Common myeloid progenitor, CD34-positive (primary cell): ENCODE data around the gene SPDYE16.
"Not testable (repeated sequence)": the region's sequence is repeated elsewhere in the genome, so short reads cannot be mapped to it uniquely, and the experiment has no call there.

Source experiments
- CTCF ChIA-PET: fragments of 350-600 bp; sonication (Branson Sonifier 250); formaldehyde crosslinking; loops from one replicate; lab custom pipeline; 2021; ENCODE audit warnings: antibody characterized with exemption; lab: Charles Lee
- POLR2A ChIA-PET: fragments of 350-600 bp; sonication (Branson Sonifier 250); formaldehyde crosslinking; loops from one replicate; lab custom pipeline; 2021; ENCODE audit warnings: antibody characterized with exemption; lab: Charles Lee
- DNase-seq, 3 donors: peaks; one replicate each; pipeline versions ENCODE4 v3.0.0 to v3.0.0-alpha.2; 2013
- H3K27ac ChIP-seq, 2 experiments: 1 replicate in 1 of 2; 2 replicates in 1 of 2; pipeline ENCODE4 v1.7.0; 2013; ENCODE audit warnings: inconsistent platforms in 2 of 2, low read length in 2 of 2, mild to moderate bottlenecking in 2 of 2, low read depth in 1 of 2, moderate library complexity in 1 of 2; ENCODE audit not compliant: severe bottlenecking in 2 of 2, insufficient read depth in 1 of 2, poor library complexity in 1 of 2
- H3K27me3 ChIP-seq, 5 experiments: replicated peaks in 2 of 5; 1 replicate in 3 of 5; 2 replicates in 2 of 5; pipeline versions ENCODE4 v1.6.1 to v1.7.0; 2013; ENCODE audit warnings: low read length in 4 of 5, mild to moderate bottlenecking in 2 of 5, moderate library complexity in 2 of 5, inconsistent platforms in 1 of 5; ENCODE audit not compliant: insufficient read depth in 5 of 5, control insufficient read depth in 4 of 5
- H3K36me3 ChIP-seq, 4 experiments: 1 replicate in 2 of 4; 2 replicates in 2 of 4; pipeline versions ENCODE4 v1.6.1 to v1.7.0; 2013; ENCODE audit warnings: low read length in 3 of 4, control low read depth in 1 of 4, mild to moderate bottlenecking in 1 of 4; ENCODE audit not compliant: control insufficient read depth in 4 of 4, insufficient read depth in 4 of 4
- H3K4me1 ChIP-seq, 4 experiments: 1 replicate in 3 of 4; 2 replicates in 1 of 4; pipeline versions ENCODE4 v1.6.1 to v1.7.1; 2013; ENCODE audit warnings: low read length in 3 of 4, mild to moderate bottlenecking in 3 of 4, control low read depth in 1 of 4, inconsistent platforms in 1 of 4, moderate library complexity in 1 of 4; ENCODE audit not compliant: control insufficient read depth in 4 of 4, insufficient read depth in 4 of 4; ENCODE audit errors: control extremely low read depth in 1 of 4
- H3K4me3 ChIP-seq, 7 experiments: 1 replicate in 4 of 7; 2 replicates in 3 of 7; pipeline versions ENCODE4 v1.5.1 to v1.7.0; 2013; ENCODE audit warnings: mild to moderate bottlenecking in 7 of 7, low read length in 6 of 7, moderate library complexity in 6 of 7, inconsistent platforms in 2 of 7, low read depth in 2 of 7, control low read depth in 1 of 7; ENCODE audit not compliant: insufficient read depth in 4 of 7, control insufficient read depth in 1 of 7; ENCODE audit errors: extremely low read depth in 1 of 7
- H3K9me3 ChIP-seq, 5 experiments: 1 replicate in 4 of 5; 2 replicates in 1 of 5; pipeline versions ENCODE4 v1.6.1 to v1.7.1; 2013; ENCODE audit warnings: low read length in 4 of 5, mild to moderate bottlenecking in 2 of 5, inconsistent platforms in 1 of 5, low read depth in 1 of 5, moderate library complexity in 1 of 5; ENCODE audit not compliant: control insufficient read depth in 4 of 5, insufficient read depth in 2 of 5; ENCODE audit errors: control extremely low read depth in 1 of 5
- WGBS: methylation state at CpG from one replicate; pipeline ENCODE4 v1.1.5; 2013; ENCODE audit not compliant: insufficient coverage; 5-methylcytosine and 5-hydroxymethylcytosine counted together

Gene SPDYE16

GRCh38 chr7:76502836-76503235, 40.3 kb downstream of the SPDYE16 start:
- H3K4me1 ChIP-seq, H3K27ac ChIP-seq, H3K4me3 ChIP-seq, DNase-seq, CTCF ChIA-PET, H3K27me3 ChIP-seq, POLR2A ChIA-PET, H3K9me3 ChIP-seq: not testable (repeated sequence)
- 88% methylated on average over 6 of the region's 16 CpGs for WGBS
- H3K36me3 ChIP-seq = peaks cover 0 to 19% (median 7%) of the 10 kb centered on the region in 4 experiments

GRCh38 chr7:76502224-76502623, 40.9 kb downstream of the SPDYE16 start:
- DNase-seq, H3K27ac ChIP-seq, H3K4me1 ChIP-seq, H3K27me3 ChIP-seq, H3K9me3 ChIP-seq, CTCF ChIA-PET, POLR2A ChIA-PET, H3K4me3 ChIP-seq: not testable (repeated sequence)
- peaks cover 0 to 19% (median 7%) of the 10 kb centered on the region in 4 experiments for H3K36me3 ChIP-seq
- WGBS = 98% methylated on average over 5 of the region's 13 CpGs

GRCh38 chr7:76499924-76500241, 43.2 kb downstream of the SPDYE16 start:
- H3K27ac ChIP-seq, H3K4me1 ChIP-seq, H3K9me3 ChIP-seq, H3K36me3 ChIP-seq, DNase-seq, H3K4me3 ChIP-seq, H3K27me3 ChIP-seq, POLR2A ChIA-PET, CTCF ChIA-PET: not testable (repeated sequence)
- no CpG with 5 or more reads among the region's 19 CpGs for WGBS

- H3K9me3 ChIP-seq, CTCF ChIA-PET, H3K4me3 ChIP-seq, H3K27me3 ChIP-seq, H3K27ac ChIP-seq, H3K4me1 ChIP-seq, DNase-seq, H3K36me3 ChIP-seq, POLR2A ChIA-PET: not testable (repeated sequence)
- WGBS = no CpG with 5 or more reads among the region's 28 CpGs
Measured at GRCh38 chr7:76499201-76499923, 43.7 kb downstream of the SPDYE16 start.

GRCh38 chr7:76498583-76499200, 44.4 kb downstream of the SPDYE16 start:
- H3K9me3 ChIP-seq, H3K36me3 ChIP-seq, CTCF ChIA-PET, DNase-seq, H3K4me3 ChIP-seq, H3K4me1 ChIP-seq, H3K27ac ChIP-seq, POLR2A ChIA-PET, H3K27me3 ChIP-seq: not testable (repeated sequence)
- no CpG with 5 or more reads among the region's 10 CpGs for WGBS

- H3K27ac ChIP-seq, CTCF ChIA-PET, DNase-seq, H3K36me3 ChIP-seq, H3K4me1 ChIP-seq, H3K4me3 ChIP-seq, H3K27me3 ChIP-seq, H3K9me3 ChIP-seq, POLR2A ChIA-PET: not testable (repeated sequence)
- no CpG with 5 or more reads among the region's 27 CpGs for WGBS
Measured at GRCh38 chr7:76497918-76498582, 45.0 kb downstream of the SPDYE16 start.

- POLR2A ChIA-PET, H3K27ac ChIP-seq, H3K4me1 ChIP-seq, H3K36me3 ChIP-seq, H3K4me3 ChIP-seq, DNase-seq, H3K9me3 ChIP-seq, H3K27me3 ChIP-seq, CTCF ChIA-PET: not testable (repeated sequence)
- no CpG with 5 or more reads among the region's 16 CpGs for WGBS
Measured at GRCh38 chr7:76495717-76496116, 47.4 kb downstream of the SPDYE16 start.
